IPS-15b (cell line): ENCODE results near the gene PARVA.
"Not testable (repeated sequence)": the region's sequence is repeated elsewhere in the genome, so short reads cannot be mapped to it uniquely, and the experiment has no call there.

Source experiments
- H3K27me3 ChIP-seq: one replicate; pipeline ENCODE4 v1.6.1; 2013; ENCODE audit warnings: low read length; ENCODE audit not compliant: control insufficient read depth, insufficient read depth
- H3K36me3 ChIP-seq: one replicate; pipeline ENCODE4 v1.6.1; 2013; ENCODE audit warnings: low read length; ENCODE audit not compliant: control insufficient read depth, insufficient read depth
- H3K4me1 ChIP-seq: one replicate; pipeline ENCODE4 v1.6.1; 2013; ENCODE audit warnings: mild to moderate bottlenecking, low read length; ENCODE audit not compliant: control insufficient read depth, insufficient read depth
- H3K4me3 ChIP-seq: one replicate; pipeline ENCODE4 v1.5.1; 2013; ENCODE audit warnings: low read depth, low read length
- H3K9ac ChIP-seq: one replicate; pipeline ENCODE4 v1.6.1; 2013; ENCODE audit warnings: low read depth, mild to moderate bottlenecking, low read length
- H3K9me3 ChIP-seq: one replicate; pipeline ENCODE4 v1.6.1; 2013; ENCODE audit warnings: mild to moderate bottlenecking, low read length; ENCODE audit not compliant: control insufficient read depth, insufficient read depth

PARVA gene

DNA sequence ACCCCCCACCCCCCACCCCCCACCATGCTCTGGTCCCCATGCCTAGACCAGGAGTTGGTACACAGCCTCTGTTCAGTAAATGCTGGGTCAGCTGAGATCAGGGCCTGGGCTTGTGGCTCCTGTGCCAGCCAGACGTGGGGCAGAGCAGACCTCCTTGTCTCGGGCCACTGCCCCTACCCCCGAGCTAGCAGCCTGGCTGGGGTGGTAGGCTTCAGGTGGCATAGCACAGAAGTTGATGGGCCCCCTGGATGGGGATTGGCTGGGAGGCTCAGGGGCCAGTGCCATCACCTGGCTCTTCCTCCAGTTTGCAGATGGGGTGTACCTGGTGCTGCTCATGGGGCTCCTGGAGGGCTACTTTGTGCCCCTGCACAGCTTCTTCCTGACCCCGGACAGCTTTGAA is 139.9 kb downstream of the PARVA start:
- no peaks in the 10 kb centered on the region for H3K36me3 ChIP-seq
- no peaks in the 10 kb centered on the region for H3K27me3 ChIP-seq
- no peak overlapping the region for H3K4me3 ChIP-seq
- no peaks in the 10 kb centered on the region for H3K4me1 ChIP-seq
- H3K9me3 ChIP-seq: no peaks in the 10 kb centered on the region
- no peak overlapping the region for H3K9ac ChIP-seq

DNA sequence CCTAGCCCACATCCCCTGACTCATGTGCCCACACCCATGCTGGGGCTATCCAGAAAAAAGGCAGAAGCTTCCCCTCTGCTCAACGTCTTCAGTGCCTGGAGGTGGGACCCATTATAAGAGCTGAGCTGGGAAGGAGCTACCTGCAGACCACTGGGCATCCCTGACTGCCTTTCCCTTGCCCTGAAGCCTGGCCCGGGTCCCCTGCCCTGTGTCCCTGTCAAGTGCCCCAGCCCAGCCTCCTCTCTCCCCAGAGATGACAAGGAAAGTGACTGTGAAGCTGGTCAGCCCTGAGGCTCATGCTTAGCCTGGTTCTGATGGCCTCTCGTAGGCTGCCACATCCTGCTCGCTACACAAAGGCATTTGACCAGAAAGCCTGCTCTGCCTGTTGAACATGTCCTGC is 140.4 kb downstream of the PARVA start:
- H3K27me3 ChIP-seq: no peaks in the 10 kb centered on the region
- H3K9me3 ChIP-seq: no peaks in the 10 kb centered on the region
- no peaks in the 10 kb centered on the region for H3K4me1 ChIP-seq
- no peak overlapping the region for H3K9ac ChIP-seq
- no peaks in the 10 kb centered on the region for H3K36me3 ChIP-seq
- H3K4me3 ChIP-seq: no peak overlapping the region

- Histone ChIP-seq H3K36me3 (no peaks in the 10 kb centered on the region), H3K27me3 (no peaks in the 10 kb centered on the region), H3K4me3 (no peak overlapping the region), H3K9ac (no peak overlapping the region), H3K4me1 (no peaks in the 10 kb centered on the region), H3K9me3 (no peaks in the 10 kb centered on the region)
These were observed 141.4 kb downstream of the PARVA start for GRCh38 chr11:12518606-12519385.

DNA sequence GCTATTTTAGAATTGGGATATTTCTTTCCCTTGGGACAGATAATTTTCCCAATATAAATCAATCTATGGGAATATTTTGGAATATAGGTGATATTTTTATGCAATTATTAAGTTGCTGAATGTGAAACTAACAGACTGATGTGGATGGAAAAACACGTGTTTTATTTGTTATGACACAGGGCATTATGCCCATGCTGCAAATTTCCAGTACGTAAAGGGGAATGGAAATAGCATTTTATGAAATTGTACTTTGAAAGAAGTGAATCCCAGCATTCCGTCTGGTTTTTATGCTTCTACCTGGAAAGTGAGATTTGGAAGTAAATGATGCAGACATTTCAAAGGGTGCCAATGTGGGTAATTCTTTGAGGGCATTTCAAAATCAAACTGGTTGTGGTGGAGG is 142.7 kb downstream of the PARVA start:
- Histone ChIP-seq H3K27me3 (no peaks in the 10 kb centered on the region), H3K4me3 (no peak overlapping the region), H3K4me1 (no peaks in the 10 kb centered on the region), H3K9me3 (no peaks in the 10 kb centered on the region), H3K36me3 (no peaks in the 10 kb centered on the region), H3K9ac (no peak overlapping the region)

DNA sequence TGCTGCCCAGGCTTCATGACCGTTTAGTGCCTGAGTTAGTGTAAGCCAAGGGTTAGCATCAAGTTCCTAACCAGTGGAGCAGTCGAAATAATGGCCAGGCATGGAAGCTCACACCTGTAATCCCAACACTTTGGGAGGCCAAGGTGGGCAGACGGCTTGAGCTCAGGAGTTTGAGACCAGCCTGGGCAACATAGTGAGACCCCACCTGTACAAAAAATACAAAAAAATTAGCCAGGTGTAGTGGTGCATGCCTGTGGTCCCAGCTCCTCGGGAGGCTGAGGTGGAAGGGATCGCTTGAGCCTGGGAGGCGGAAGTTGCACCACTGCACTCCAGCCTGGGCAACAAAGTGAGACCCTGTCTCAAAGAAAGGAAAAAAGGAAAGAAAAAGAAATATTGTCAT is 143.2 kb downstream of the PARVA start:
- H3K9me3 ChIP-seq, H3K9ac ChIP-seq, H3K4me3 ChIP-seq, H3K27me3 ChIP-seq, H3K36me3 ChIP-seq, H3K4me1 ChIP-seq: not testable (repeated sequence)

DNA sequence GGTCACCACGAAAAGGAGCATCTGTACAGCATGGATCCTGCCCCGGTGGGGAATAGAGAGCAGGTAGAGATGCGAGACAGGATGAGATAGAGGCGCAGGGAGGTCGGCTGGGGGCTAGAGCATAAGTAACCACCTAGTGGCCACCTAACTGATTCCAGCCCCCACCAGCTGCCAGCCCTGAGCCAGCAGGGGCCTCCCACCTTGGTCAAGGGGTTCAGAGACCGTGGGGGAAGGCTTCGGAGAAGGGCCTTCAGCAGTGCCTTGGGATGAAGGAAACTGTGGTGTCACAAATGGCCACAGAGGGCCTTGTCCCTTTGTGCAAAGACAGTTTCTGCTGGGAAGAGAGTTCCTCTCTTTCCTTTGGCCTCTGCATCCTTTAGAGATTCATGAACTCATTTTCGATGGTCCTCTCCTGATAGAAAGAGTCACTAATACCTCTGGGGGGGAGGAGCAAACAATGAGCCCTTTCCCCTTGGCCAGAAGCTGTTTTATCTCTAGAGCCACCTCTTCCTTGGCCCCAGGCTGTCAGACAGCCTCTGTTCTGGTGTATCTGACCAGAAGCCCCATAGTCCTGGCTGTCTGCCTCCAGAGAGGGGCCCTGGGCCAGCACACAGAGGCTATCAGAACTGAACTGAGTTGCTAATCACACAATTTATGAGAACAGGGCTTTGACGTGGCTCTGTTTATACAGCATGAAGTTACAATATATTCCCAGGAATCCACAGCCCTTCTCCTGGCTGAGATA is 146.0 kb downstream of the PARVA start:
- Histone ChIP-seq H3K36me3 (no peaks in the 10 kb centered on the region), H3K4me3 (no peak overlapping the region), H3K9ac (no peak overlapping the region), H3K27me3 (no peaks in the 10 kb centered on the region), H3K9me3 (no peaks in the 10 kb centered on the region), H3K4me1 (no peaks in the 10 kb centered on the region)

DNA sequence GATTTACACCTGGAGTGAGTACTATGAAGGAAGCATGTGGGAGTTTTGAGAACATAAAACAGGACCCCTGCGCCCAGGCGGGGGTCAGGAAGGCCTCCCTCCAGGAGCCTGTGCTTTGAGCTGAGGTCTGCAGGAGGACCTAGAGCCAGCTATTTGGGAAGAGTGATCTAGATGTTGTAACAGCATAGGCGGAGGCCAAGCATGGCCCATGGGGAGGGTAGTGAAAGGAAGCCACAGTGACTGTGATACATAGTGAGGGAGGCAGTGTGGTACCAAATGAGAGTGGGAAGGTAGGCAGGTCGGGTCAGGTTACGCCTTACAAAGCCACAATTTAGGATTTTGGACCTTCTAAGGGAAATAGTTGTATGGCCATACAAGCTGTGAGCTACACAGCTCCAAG is 147.5 kb downstream of the PARVA start:
- no peak overlapping the region for H3K9ac ChIP-seq
- H3K4me1 ChIP-seq: no peaks in the 10 kb centered on the region
- no peak overlapping the region for H3K4me3 ChIP-seq
- H3K9me3 ChIP-seq: no peaks in the 10 kb centered on the region
- H3K36me3 ChIP-seq: no peaks in the 10 kb centered on the region
- no peaks in the 10 kb centered on the region for H3K27me3 ChIP-seq

DNA sequence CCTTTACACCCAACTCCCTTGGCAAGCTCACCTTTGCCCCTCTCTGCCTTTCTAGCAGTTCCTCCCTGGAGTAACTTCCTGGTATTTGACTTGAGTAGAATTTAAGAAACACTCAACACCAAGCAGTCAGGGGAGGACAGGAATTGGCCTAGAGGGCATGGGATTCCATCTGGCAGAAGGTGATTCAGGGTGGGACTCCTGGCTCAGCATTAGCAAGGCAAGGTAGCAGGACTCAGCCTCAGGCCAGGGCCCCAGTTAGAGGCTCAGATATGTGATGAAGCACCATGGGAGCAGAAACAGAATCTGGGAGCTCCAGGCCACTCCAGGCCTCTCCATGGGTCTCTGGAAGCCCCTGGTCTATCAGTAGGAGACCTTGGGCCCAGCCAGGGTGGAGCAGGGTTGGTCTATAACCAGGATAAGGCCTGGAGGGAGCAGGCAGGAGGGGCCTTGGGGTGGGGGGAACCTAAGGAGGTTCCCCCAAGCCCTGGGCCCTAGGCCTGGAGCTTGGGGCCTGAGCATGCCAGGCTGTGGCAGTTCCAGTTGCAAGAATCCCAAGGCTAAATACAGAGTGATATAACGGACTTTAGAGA is 148.2 kb downstream of the PARVA start:
- no peaks in the 10 kb centered on the region for H3K9me3 ChIP-seq

GRCh38 chr11:12526789-12527188 is 149.4 kb downstream of the PARVA start:
- no peak overlapping the region for H3K4me3 ChIP-seq
- no peaks in the 10 kb centered on the region for H3K4me1 ChIP-seq
- H3K9ac ChIP-seq: no peak overlapping the region
- H3K36me3 ChIP-seq: no peaks in the 10 kb centered on the region
- H3K27me3 ChIP-seq: no peaks in the 10 kb centered on the region
- no peaks in the 10 kb centered on the region for H3K9me3 ChIP-seq

More for the DNA sequence above, 148.2 kb downstream of the PARVA start:
- no peaks in the 10 kb centered on the region for H3K4me1 ChIP-seq
- no peaks in the 10 kb centered on the region for H3K36me3 ChIP-seq
- H3K4me3 ChIP-seq: no peak overlapping the region
- H3K9ac ChIP-seq: no peak overlapping the region
- H3K27me3 ChIP-seq: no peaks in the 10 kb centered on the region

DNA sequence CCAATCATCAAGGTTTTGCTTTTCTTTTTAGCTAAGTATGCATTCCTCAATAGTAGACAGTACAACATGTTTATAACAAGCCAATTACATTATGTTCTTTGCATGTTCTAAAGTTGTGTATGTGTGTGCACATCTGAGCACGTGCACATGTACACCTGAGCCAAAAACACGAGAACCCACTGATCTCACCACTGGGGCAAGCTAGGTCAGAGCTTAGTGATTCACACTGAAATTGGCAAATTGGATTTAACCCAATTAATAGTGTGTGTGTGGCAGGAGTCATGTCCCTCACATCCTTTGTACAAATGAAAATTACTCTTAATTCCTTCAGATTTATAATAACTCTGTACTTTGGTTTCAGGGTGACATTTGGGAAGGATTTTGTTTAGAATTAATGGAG is 151.1 kb downstream of the PARVA start:
- Histone ChIP-seq H3K4me1 (no peaks in the 10 kb centered on the region), H3K27me3 (no peaks in the 10 kb centered on the region), H3K9ac (no peak overlapping the region), H3K36me3 (no peaks in the 10 kb centered on the region), H3K4me3 (no peak overlapping the region), H3K9me3 (no peaks in the 10 kb centered on the region)

- no peak overlapping the region for H3K4me3 ChIP-seq
- no peaks in the 10 kb centered on the region for H3K4me1 ChIP-seq
These were observed 151.7 kb downstream of the PARVA start for GRCh38 chr11:12529041-12529440.

DNA sequence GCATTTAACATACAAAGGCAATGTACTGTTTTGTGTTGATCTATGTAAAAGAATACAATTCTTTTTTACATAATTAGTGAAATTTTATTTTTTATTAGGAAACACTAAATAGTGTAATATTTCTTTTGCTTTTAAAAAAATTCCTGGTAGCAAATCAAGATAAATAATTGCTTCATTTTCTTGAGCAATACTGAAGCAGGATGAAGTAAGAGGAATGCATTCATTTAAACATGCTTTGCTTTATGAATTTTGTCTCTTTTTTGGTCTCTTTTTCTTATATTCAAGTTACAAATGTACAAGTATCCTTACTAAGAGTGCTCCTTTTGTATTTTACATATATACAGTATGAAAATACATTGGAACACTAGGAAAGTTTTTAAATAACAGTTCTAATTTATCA is 152.4 kb downstream of the PARVA start:
- no peak overlapping the region for H3K9ac ChIP-seq
- no peak overlapping the region for H3K4me3 ChIP-seq
- H3K9me3 ChIP-seq: no peaks in the 10 kb centered on the region
- no peaks in the 10 kb centered on the region for H3K4me1 ChIP-seq
- H3K27me3 ChIP-seq: no peaks in the 10 kb centered on the region
- no peaks in the 10 kb centered on the region for H3K36me3 ChIP-seq

More at GRCh38 chr11:12529041-12529440, 151.7 kb downstream of the PARVA start:
- Histone ChIP-seq H3K9ac (no peak overlapping the region), H3K36me3 (no peaks in the 10 kb centered on the region), H3K9me3 (no peaks in the 10 kb centered on the region), H3K27me3 (no peaks in the 10 kb centered on the region)
